ENCODE data around the gene CKB. TPM values are rescaled to one million over a fixed set of nuclear protein-coding genes. Genes with fewer than 3 reads are reported as not detected.

Gene CKB
- total RNA-seq, 4 donors from 2014 or later = 453 to 1,624 (median 922) TPM

DNA sequence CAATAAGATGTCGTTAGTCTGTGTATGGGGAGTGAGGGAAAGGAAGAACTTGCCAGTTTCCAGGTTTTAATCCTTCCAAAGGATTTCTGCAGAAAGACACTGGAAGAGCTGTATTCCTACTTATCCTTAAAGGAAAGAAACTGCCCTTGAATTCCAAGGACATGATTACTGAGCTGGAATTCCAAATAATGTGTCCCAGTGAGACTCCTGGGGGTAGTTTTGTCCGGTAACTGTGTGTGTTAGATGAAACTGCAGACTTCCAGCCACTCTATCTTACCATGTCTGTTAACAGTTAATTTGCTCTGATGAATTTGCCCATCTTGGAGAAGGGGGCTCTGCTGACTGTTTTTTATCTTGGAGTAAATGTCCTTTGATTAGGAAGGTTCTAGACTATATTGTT, 33.0 kb downstream of the CKB start:
- Histone ChIP-seq H3K27me3 (no peaks in the 10 kb centered on the region), H3K27ac (no peak overlapping the region), H3K9me3 (no peaks in the 10 kb centered on the region), H3K36me3 (peaks cover 0 to 85% of the 10 kb centered on the region in 2 donors), H3K4me1 (no peaks in the 10 kb centered on the region), H3K4me3 (no peak overlapping the region)
- no peak for ATAC-seq
- 86 to 96% methylated on average over 2 of the region's 2 CpGs for WGBS, 2 donors (ENCODE audit: low coverage in 1 of 2)
- TF ChIP-seq, protein P1, sequence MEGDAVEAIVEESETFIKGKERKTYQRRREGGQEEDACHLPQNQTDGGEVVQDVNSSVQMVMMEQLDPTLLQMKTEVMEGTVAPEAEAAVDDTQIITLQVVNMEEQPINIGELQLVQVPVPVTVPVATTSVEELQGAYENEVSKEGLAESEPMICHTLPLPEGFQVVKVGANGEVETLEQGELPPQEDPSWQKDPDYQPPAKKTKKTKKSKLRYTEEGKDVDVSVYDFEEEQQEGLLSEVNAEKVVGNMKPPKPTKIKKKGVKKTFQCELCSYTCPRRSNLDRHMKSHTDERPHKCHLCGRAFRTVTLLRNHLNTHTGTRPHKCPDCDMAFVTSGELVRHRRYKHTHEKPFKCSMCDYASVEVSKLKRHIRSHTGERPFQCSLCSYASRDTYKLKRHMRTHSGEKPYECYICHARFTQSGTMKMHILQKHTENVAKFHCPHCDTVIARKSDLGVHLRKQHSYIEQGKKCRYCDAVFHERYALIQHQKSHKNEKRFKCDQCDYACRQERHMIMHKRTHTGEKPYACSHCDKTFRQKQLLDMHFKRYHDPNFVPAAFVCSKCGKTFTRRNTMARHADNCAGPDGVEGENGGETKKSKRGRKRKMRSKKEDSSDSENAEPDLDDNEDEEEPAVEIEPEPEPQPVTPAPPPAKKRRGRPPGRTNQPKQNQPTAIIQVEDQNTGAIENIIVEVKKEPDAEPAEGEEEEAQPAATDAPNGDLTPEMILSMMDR (IDR thresholded peaks at IDR 0.05) = no peak
- no peak for TF ChIP-seq EP300 (IDR thresholded peaks at IDR 0.05)

DNA sequence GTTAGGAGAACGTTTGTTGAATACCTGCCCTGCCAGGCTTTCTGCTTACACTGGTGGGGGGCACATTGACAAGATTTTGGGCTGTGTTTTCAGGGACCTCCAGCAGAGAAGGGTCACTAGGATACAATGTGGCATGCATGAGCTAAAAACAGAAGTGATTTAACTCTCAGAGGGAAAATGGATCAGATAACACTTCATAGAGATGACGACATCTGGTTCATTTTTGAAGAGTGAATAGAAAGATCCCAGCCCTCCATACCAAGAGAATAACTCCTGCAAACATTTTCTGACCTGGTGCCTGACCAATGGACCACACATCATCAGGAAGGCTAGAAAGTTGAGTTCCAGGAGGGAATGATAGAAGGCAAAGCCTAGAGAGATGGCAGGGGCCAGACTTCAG, 33.7 kb downstream of the CKB start:
- TF ChIP-seq, protein P1 (IDR thresholded peaks at IDR 0.05) = no peak
- TF ChIP-seq POLR2AphosphoS5 (IDR thresholded peaks at IDR 0.05) (no peak), EP300 (IDR thresholded peaks at IDR 0.05) (no peak), POLR2A (IDR thresholded peaks at IDR 0.05) (no peak)
- H3K4me3 ChIP-seq = no peak overlapping the region
- H3K27ac ChIP-seq = no peak overlapping the region
- peaks cover 0 to 4% (median 0%) of the 10 kb centered on the region in 3 donors for H3K4me1 ChIP-seq
- H3K27me3 ChIP-seq = no peaks in the 10 kb centered on the region
- WGBS, 2 donors (ENCODE audit: low coverage in 1 of 2) = 83 to 92% methylated on average over 1 to 2 of the region's 2 CpGs
- H3K36me3 ChIP-seq = peaks cover 0 to 84% of the 10 kb centered on the region in 2 donors
- H3K9me3 ChIP-seq = no peaks in the 10 kb centered on the region
- no peak for ATAC-seq

DNA sequence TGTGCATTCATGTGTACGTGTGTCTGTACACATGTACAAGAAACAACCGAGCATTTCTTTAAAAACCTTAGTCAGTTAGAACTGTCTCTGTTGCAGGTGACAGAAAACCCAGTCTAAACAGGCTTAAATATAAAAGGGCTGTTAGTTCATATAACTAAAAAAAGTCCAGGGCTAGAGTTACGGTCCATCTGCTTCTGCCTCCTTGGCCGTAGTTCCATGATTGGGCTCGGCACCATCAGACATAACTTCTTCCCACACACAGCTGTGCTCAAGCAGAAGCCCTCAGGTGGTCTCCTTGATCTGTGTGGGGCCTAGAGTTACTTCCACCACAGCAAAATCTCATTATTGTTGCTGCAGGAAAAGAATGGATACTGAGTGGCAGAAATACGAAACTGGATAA, 34.6 kb downstream of the CKB start:
- Histone ChIP-seq H3K4me1 (peaks cover 0 to 13% (median 0%) of the 10 kb centered on the region in 3 donors), H3K4me3 (no peak overlapping the region), H3K27me3 (no peaks in the 10 kb centered on the region), H3K9me3 (no peaks in the 10 kb centered on the region), H3K27ac (no peak overlapping the region), H3K36me3 (peaks cover 0 to 85% of the 10 kb centered on the region in 2 donors)
- TF ChIP-seq POLR2AphosphoS5 (IDR thresholded peaks at IDR 0.05) (no peak), POLR2A (IDR thresholded peaks at IDR 0.05) (no peak), EP300 (IDR thresholded peaks at IDR 0.05) (no peak)
- TF ChIP-seq, protein P1 (IDR thresholded peaks at IDR 0.05) = no peak
- no peak for ATAC-seq
- 58 to 76% methylated on average over 6 of the region's 6 CpGs for WGBS, 2 donors (ENCODE audit: low coverage in 1 of 2)

DNA sequence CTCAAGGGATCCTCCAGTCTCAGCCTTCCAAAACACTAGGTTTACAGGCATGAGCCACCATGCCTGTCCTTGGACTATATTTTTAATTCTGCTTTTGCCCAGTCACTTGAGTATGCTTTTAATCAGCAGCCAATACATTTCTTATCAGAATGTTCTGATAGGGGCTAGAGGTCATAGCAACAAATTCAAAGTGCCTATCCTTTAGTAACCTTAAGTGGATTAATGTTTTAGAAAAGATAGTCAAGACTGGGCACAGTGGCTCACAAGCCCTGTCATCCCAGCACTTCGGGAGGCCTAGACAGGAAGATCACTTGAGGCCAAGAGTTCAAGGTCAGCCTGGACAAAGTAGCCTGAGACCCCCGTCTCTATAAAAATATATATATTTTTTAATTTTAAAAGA, 37.1 kb downstream of the CKB start:
- TF ChIP-seq POLR2A (IDR thresholded peaks at IDR 0.05) = no peak
- TF ChIP-seq, protein P1 (IDR thresholded peaks at IDR 0.05) = no peak
- TF ChIP-seq EP300 (IDR thresholded peaks at IDR 0.05) = no peak
- no peak for TF ChIP-seq POLR2AphosphoS5 (IDR thresholded peaks at IDR 0.05)
- ATAC-seq = no peak
- WGBS, 2 donors (ENCODE audit: low coverage in 1 of 2) = 90 to 100% methylated on average over 1 to 2 of the region's 2 CpGs
- H3K4me3 ChIP-seq = no peak overlapping the region
- H3K27me3 ChIP-seq = no peaks in the 10 kb centered on the region
- peaks cover 0 to 14% (median 0%) of the 10 kb centered on the region in 3 donors for H3K4me1 ChIP-seq
- peaks cover 0 to 86% of the 10 kb centered on the region in 2 donors for H3K36me3 ChIP-seq
- H3K27ac ChIP-seq = no peak overlapping the region
- no peaks in the 10 kb centered on the region for H3K9me3 ChIP-seq

- Histone ChIP-seq H3K4me1 (peaks cover 0 to 14% (median 0%) of the 10 kb centered on the region in 3 donors), H3K27me3 (no peaks in the 10 kb centered on the region), H3K9me3 (no peaks in the 10 kb centered on the region), H3K36me3 (peaks cover 0 to 86% of the 10 kb centered on the region in 2 donors), H3K27ac (peak overlapping the region in 1 of 4 donors; percentile 48), H3K4me3 (no peak overlapping the region)
- TF ChIP-seq, protein P1 (IDR thresholded peaks at IDR 0.05) = no peak
- TF ChIP-seq POLR2AphosphoS5 (IDR thresholded peaks at IDR 0.05) (peak; percentile 29), POLR2A (IDR thresholded peaks at IDR 0.05) (no peak), EP300 (IDR thresholded peaks at IDR 0.05) (no peak)
- no peak for ATAC-seq
- WGBS, 2 donors (ENCODE audit: low coverage in 1 of 2) = 23 to 76% methylated on average over 3 to 5 of the region's 5 CpGs
Observed at GRCh38 chr14:103483600-103483999, 39.0 kb downstream of the CKB start.
